Aorta (tissue), 5 donors: ENCODE measurements around the gene MATN1. TPM values are rescaled to one million over a fixed set of nuclear protein-coding genes. Genes with fewer than 3 reads are reported as not detected.
"Not testable (repeated sequence)": the region's sequence is repeated elsewhere in the genome, so short reads cannot be mapped to it uniquely, and the experiment has no call there.

Experiments used
- ATAC-seq: fragments of 200-7000 bp; cut with Tn5 transposase; one replicate; pipeline ENCODE4 v1.9.1; 2022; ENCODE audit warnings: moderate library complexity; ENCODE audit not compliant: low FRiP score
- DNase-seq, 2 donors: peaks; one replicate each; pipeline ENCODE4 v3.0.0-alpha.2; 2020
- H3K27ac ChIP-seq, 2 donors: one replicate each; pipeline ENCODE4 v1.5.1; 2013; ENCODE audit warnings: low read length in 2 of 2, mild to moderate bottlenecking in 2 of 2, moderate library complexity in 2 of 2, control low read depth in 1 of 2, inconsistent platforms in 1 of 2, low read depth in 1 of 2
- H3K27me3 ChIP-seq, 2 donors: one replicate each; pipeline ENCODE4 v1.6.1; 2013; ENCODE audit warnings: control low read depth in 1 of 2, low read length in 1 of 2, mild to moderate bottlenecking in 1 of 2, moderate library complexity in 1 of 2; ENCODE audit not compliant: insufficient read depth in 2 of 2, control insufficient read depth in 1 of 2
- H3K36me3 ChIP-seq, 2 donors: one replicate each; pipeline ENCODE4 v1.6.1; 2013; ENCODE audit warnings: control low read depth in 1 of 2, low read length in 1 of 2, mild to moderate bottlenecking in 1 of 2; ENCODE audit not compliant: insufficient read depth in 2 of 2, control insufficient read depth in 1 of 2
- H3K4me1 ChIP-seq, 2 donors: one replicate each; pipeline ENCODE4 v1.6.1; 2013; ENCODE audit warnings: low read length in 2 of 2, control low read depth in 1 of 2, mild to moderate bottlenecking in 1 of 2, moderate library complexity in 1 of 2; ENCODE audit not compliant: insufficient read depth in 2 of 2, control insufficient read depth in 1 of 2
- H3K4me3 ChIP-seq, 2 donors: one replicate each; pipeline ENCODE4 v1.5.1; 2013; ENCODE audit warnings: low read length in 2 of 2, control low read depth in 1 of 2, mild to moderate bottlenecking in 1 of 2
- H3K9me3 ChIP-seq: one replicate; pipeline ENCODE4 v1.6.1; 2013; ENCODE audit warnings: mild to moderate bottlenecking, low read length; ENCODE audit not compliant: control insufficient read depth
- whole genome bisulfite sequencing, 2 donors: extraction: QIAGEN DNeasy Blood & Tissue Kit; methylation state at CpG; one replicate each; pipeline ENCODE4 v1.1.7; 2013; 5-methylcytosine and 5-hydroxymethylcytosine counted together
- intact Hi-C, 2 donors: fragments of 100-400 bp; cut with DNase I; formaldehyde crosslinking; loops; one replicate each; pipeline versions ENCODE4 v1.14.2 to v1.15.0; 2022
- polyA plus RNA-seq, 2 donors: library from polyadenylated mRNA; stranded (reverse); fragments of 200-250 nt; gene quantifications; one replicate each; pipeline ENCODE4 v1.2.3, GENCODE V29; 2013
- total RNA-seq, 2 donors: library from RNA; stranded (reverse); fragmentation: NEBNext Ultra II Directional; extraction: Animal tissue kit (Norgen Biotek cat#: 25700); gene quantifications; one replicate each; pipeline ENCODE4 v1.2.1, GENCODE V29; 2021
- donor health status: healthy with polysubstance abuse.
- donor health status: Bipolar disorder and iron deficiency.
- donor health status: DM: no; HTN: no; CAD: no.
- donor health status: DM: no; HTN: no; CAD: no.
- donor health status: DM: yes; HTN: yes; CAD: no.

The MATN1 gene
- total and polyA plus RNA-seq, 4 donors, result 0.42 TPM; not detected in 3

GRCh38 chr1:30693366-30693765 is 30.0 kb downstream of the MATN1 start:
- peak in 1 of 2 donors; percentile 15 for DNase-seq
- ATAC-seq, result no peak
- Histone ChIP-seq H3K36me3 (no peaks in the 10 kb centered on the region), H3K27me3 (no peaks in the 10 kb centered on the region), H3K9me3 (no peaks in the 10 kb centered on the region), H3K27ac (no peak overlapping the region), H3K4me3 (no peak overlapping the region), H3K4me1 (no peaks in the 10 kb centered on the region)
- WGBS, 2 donors, result 83 to 87% methylated on average over 3 of the region's 3 CpGs
- intact Hi-C loops, result no loop called here

GRCh38 chr1:30692948-30693301 is 30.5 kb downstream of the MATN1 start:
- no peaks in the 10 kb centered on the region for H3K27me3 ChIP-seq
- H3K4me1 ChIP-seq, result no peaks in the 10 kb centered on the region
- no peak overlapping the region for H3K27ac ChIP-seq
- DNase-seq (peak in 1 of 2 donors; percentile 34), ATAC-seq (no peak)
- no peaks in the 10 kb centered on the region for H3K9me3 ChIP-seq
- WGBS, 2 donors, result 65 to 69% methylated on average over 7 of the region's 7 CpGs
- H3K36me3 ChIP-seq, result no peaks in the 10 kb centered on the region
- intact Hi-C loops, result no loop called here
- no peak overlapping the region for H3K4me3 ChIP-seq

- no peaks in the 10 kb centered on the region for H3K4me1 ChIP-seq
- H3K4me3 ChIP-seq, result no peak overlapping the region
- DNase-seq, result peak in 1 of 2 donors; percentile 41
- intact Hi-C loops, result no loop called here
- no peak for ATAC-seq
- no peaks in the 10 kb centered on the region for H3K9me3 ChIP-seq
- H3K36me3 ChIP-seq, result no peaks in the 10 kb centered on the region
- no peaks in the 10 kb centered on the region for H3K27me3 ChIP-seq
- no peak overlapping the region for H3K27ac ChIP-seq
- WGBS, 2 donors, result 72 to 76% methylated on average over 7 of the region's 7 CpGs
Observed at GRCh38 chr1:30692201-30692947, 31.0 kb downstream of the MATN1 start.

GRCh38 chr1:30691480-30691879 is 31.9 kb downstream of the MATN1 start:
- Histone ChIP-seq H3K4me1 (no peaks in the 10 kb centered on the region), H3K9me3 (no peaks in the 10 kb centered on the region), H3K36me3 (no peaks in the 10 kb centered on the region), H3K4me3 (no peak overlapping the region), H3K27ac (no peak overlapping the region), H3K27me3 (no peaks in the 10 kb centered on the region)
- WGBS, 2 donors, result 36 to 60% methylated on average over 5 of the region's 5 CpGs
- intact Hi-C loops, result no loop called here
- no peak for ATAC-seq
- DNase-seq, result peak in 1 of 2 donors; percentile 32

GRCh38 chr1:30689901-30690645 is 33.3 kb downstream of the MATN1 start:
- H3K27me3 ChIP-seq, result peaks cover 0 to 2% of the 10 kb centered on the region in 2 donors
- intact Hi-C loops, result no loop called here
- H3K27ac ChIP-seq, result no peak overlapping the region
- no peaks in the 10 kb centered on the region for H3K36me3 ChIP-seq
- DNase-seq, result peak in 1 of 2 donors; percentile 40
- H3K4me3 ChIP-seq, result no peak overlapping the region
- WGBS, 2 donors, result 60 to 69% methylated on average over 7 of the region's 7 CpGs
- no peaks in the 10 kb centered on the region for H3K4me1 ChIP-seq
- no peaks in the 10 kb centered on the region for H3K9me3 ChIP-seq
- no peak for ATAC-seq

- 73 to 80% methylated on average over 11 of the region's 11 CpGs for WGBS, 2 donors
Observed at GRCh38 chr1:30688920-30689794, 34.2 kb downstream of the MATN1 start.

GRCh38 chr1:30688516-30688915 is 34.9 kb downstream of the MATN1 start:
- peak in 1 of 2 donors; percentile 31 for DNase-seq
- H3K27me3 ChIP-seq, H3K9me3 ChIP-seq, H3K4me1 ChIP-seq, ATAC-seq, H3K27ac ChIP-seq, intact Hi-C loops, H3K4me3 ChIP-seq, H3K36me3 ChIP-seq: not testable (repeated sequence)
- WGBS, 2 donors, result 89 to 90% methylated on average over 9 of the region's 9 CpGs

More at GRCh38 chr1:30688920-30689794, 34.2 kb downstream of the MATN1 start:
- H3K4me3 ChIP-seq, result no peak overlapping the region
- H3K4me1 ChIP-seq, result no peaks in the 10 kb centered on the region
- DNase-seq (peak in 1 of 2 donors; percentile 28), ATAC-seq (no peak)
- no peaks in the 10 kb centered on the region for H3K36me3 ChIP-seq
- intact Hi-C loops, result no loop called here
- H3K9me3 ChIP-seq, result no peaks in the 10 kb centered on the region
- no peak overlapping the region for H3K27ac ChIP-seq
- peaks cover 0 to 2% of the 10 kb centered on the region in 2 donors for H3K27me3 ChIP-seq

GRCh38 chr1:30687886-30688285 is 35.5 kb downstream of the MATN1 start:
- WGBS, 2 donors, result 93 to 94% methylated on average over 6 of the region's 6 CpGs
- DNase-seq, result peak in 1 of 2 donors; percentile 50
- intact Hi-C loops, result no loop called here
- H3K27ac ChIP-seq, result no peak overlapping the region
- H3K36me3 ChIP-seq, result no peaks in the 10 kb centered on the region
- no peak overlapping the region for H3K4me3 ChIP-seq
- H3K27me3 ChIP-seq, result peaks cover 0 to 2% of the 10 kb centered on the region in 2 donors
- ATAC-seq, result no peak
- no peaks in the 10 kb centered on the region for H3K4me1 ChIP-seq
- no peaks in the 10 kb centered on the region for H3K9me3 ChIP-seq
